Spleen (tissue), 11 donors: ENCODE measurements around the gene KCNB1. TPM values are rescaled to one million over a fixed set of nuclear protein-coding genes. Genes with fewer than 3 reads are reported as not detected.

Experiments
- DNase-seq: peaks from one replicate; pipeline ENCODE4 v3.0.0-alpha.2; 2020
- H3K27ac ChIP-seq, 8 donors: fragments of 200-600 bp; sonication (generic) in 7 of 8; 1 replicate in 4 of 8; 2 replicates in 4 of 8; pipeline versions ENCODE4 v1.5.0 to v1.8.0; 2016 to 2021; ENCODE audit warnings: inconsistent platforms in 4 of 8, mild to moderate bottlenecking in 4 of 8, moderate library complexity in 1 of 8
- H3K27me3 ChIP-seq, 7 donors: fragments of 200-600 bp; sonication (generic) in 6 of 7; replicated peaks in 1 of 7; 1 replicate in 4 of 7; 2 replicates in 3 of 7; pipeline versions ENCODE4 v1.5.0 to v1.8.0; 2016 to 2021; ENCODE audit warnings: inconsistent platforms in 3 of 7, mild to moderate bottlenecking in 1 of 7
- H3K36me3 ChIP-seq, 6 donors: fragments of 200-600 bp; sonication (generic) in 5 of 6; 1 replicate in 4 of 6; 2 replicates in 2 of 6; pipeline versions ENCODE4 v1.5.0 to v1.8.0; 2016 to 2021; ENCODE audit warnings: inconsistent platforms in 2 of 6
- H3K4me1 ChIP-seq, 6 donors: fragments of 200-600 bp; sonication (generic) in 5 of 6; 1 replicate in 3 of 6; 2 replicates in 3 of 6; pipeline versions ENCODE4 v1.5.0 to v1.8.0; 2016 to 2021; ENCODE audit warnings: inconsistent platforms in 3 of 6
- H3K4me3 ChIP-seq, 8 donors: fragments of 200-600 bp; sonication (generic) in 7 of 8; 1 replicate in 4 of 8; 2 replicates in 4 of 8; pipeline versions ENCODE4 v1.5.0 to v1.8.0; 2016 to 2021; ENCODE audit warnings: inconsistent platforms in 4 of 8, mild to moderate bottlenecking in 4 of 8, moderate library complexity in 2 of 8
- H3K9me3 ChIP-seq, 8 donors: fragments of 200-600 bp; sonication (generic) in 7 of 8; 1 replicate in 4 of 8; 2 replicates in 4 of 8; pipeline versions ENCODE4 v1.5.0 to v1.8.0; 2016 to 2021; ENCODE audit warnings: inconsistent platforms in 4 of 8
- CTCF ChIP-seq, 11 experiments: fragments of 200-600 bp in 7 of 11; fragments of 450-650 bp in 4 of 11; sonication (generic) in 4 of 11; IDR thresholded peaks in 8 of 11; conservative IDR thresholded peaks in 3 of 11; 1 replicate in 7 of 11; 2 replicates in 4 of 11; pipeline versions ENCODE4 v1.4.0 to v1.8.0; 2016 to 2021; ENCODE audit warnings: antibody characterized with exemption in 11 of 11, inconsistent platforms in 4 of 11, mild to moderate bottlenecking in 1 of 11
- POLR2A ChIP-seq, 3 donors: fragments of 450-650 bp; IDR thresholded peaks; one replicate each; pipeline ENCODE4 v1.5.1; 2017; ENCODE audit warnings: antibody characterized with exemption in 3 of 3, mild to moderate bottlenecking in 1 of 3
- POLR2AphosphoS5 ChIP-seq, 3 donors: sonication (generic); formaldehyde crosslinking; IDR thresholded peaks; one replicate each; pipeline ENCODE4 v1.5.1; 2017; ENCODE audit warnings: antibody characterized with exemption in 3 of 3
- WGBS, 5 donors: extraction: QIAGEN DNeasy Blood & Tissue Kit in 3 of 5; methylation state at CpG; one replicate each; pipeline versions ENCODE4 v1.1.5 to v1.1.7; 2013 to 2018; 5-methylcytosine and 5-hydroxymethylcytosine counted together
- intact Hi-C: fragments of 100-400 bp; cut with DNase I; formaldehyde crosslinking; loops from one replicate; pipeline ENCODE4 v1.15.0; 2023; ENCODE audit warnings: low total_unique reads
- polyA plus RNA-seq, 3 donors: library from polyadenylated mRNA; stranded (reverse); fragments of 200-250 nt; gene quantifications; one replicate each; pipeline ENCODE4 v1.2.1, GENCODE V29; 2013
- total RNA-seq, 7 donors: library from RNA; depleted of rRNA in 3 of 7; stranded (reverse); fragments of >200 nt in 3 of 7; fragmentation: NEBNext Ultra II Directional in 4 of 7; extraction: Animal tissue kit (Norgen Biotek cat#: 25700) in 4 of 7; gene quantifications; one replicate each; pipeline versions ENCODE4 v1.1.0 to v1.2.1, GENCODE V29; 2016 to 2021
- donor health status: healthy with polysubstance abuse.
- donor health status: DM: no; HTN: no; CAD: no; lungs with moderate emphysema.
- donor health status: DM: no; HTN: no; CAD: no.
- donor health status: Bipolar disorder and iron deficiency.
- donor health status: healthy.
- donor health status: DM: no; HTN: no; CAD: no.
- donor health status: DM: yes; HTN: yes; CAD: no.

Gene KCNB1
- total and polyA plus RNA-seq, 10 donors, result 0.02 to 3.2 (median 0.51) TPM

GRCh38 chr20:49391404-49392245, 90.8 kb downstream of the KCNB1 start:
- H3K27ac ChIP-seq, result peak overlapping the region in 1 of 8 donors; percentile 7
- H3K4me3 ChIP-seq, result no peak overlapping the region
- H3K27me3 ChIP-seq, result peaks cover 0 to 14% (median 0%) of the 10 kb centered on the region in 7 donors
- WGBS, 5 donors, result 51 to 56% (median 55%) methylated on average over 7 of the region's 7 CpGs
- intact Hi-C loops, result no loop called here
- H3K36me3 ChIP-seq, result no peaks in the 10 kb centered on the region
- DNase-seq, result no peak
- TF ChIP-seq POLR2AphosphoS5 (IDR thresholded peaks at IDR 0.05) (no peak), CTCF (IDR thresholded peaks at IDR 0.05 in 8 of 11, conservative IDR thresholded peaks at IDR 0.05 in 3 of 11) (no peak), POLR2A (IDR thresholded peaks at IDR 0.05) (no peak)
- H3K9me3 ChIP-seq, result no peaks in the 10 kb centered on the region
- H3K4me1 ChIP-seq, result peaks cover 0 to 8% (median 0%) of the 10 kb centered on the region in 6 donors

- H3K4me3 ChIP-seq, result no peak overlapping the region
- H3K9me3 ChIP-seq, result no peaks in the 10 kb centered on the region
- H3K27ac ChIP-seq, result no peak overlapping the region
- no peak for DNase-seq
- H3K4me1 ChIP-seq, result peaks cover 0 to 8% (median 0%) of the 10 kb centered on the region in 6 donors
- WGBS, 5 donors, result 78 to 83% (median 78%) methylated on average over 2 of the region's 2 CpGs
- H3K36me3 ChIP-seq, result no peaks in the 10 kb centered on the region
- intact Hi-C loops, result no loop called here
- peaks cover 0 to 17% (median 0%) of the 10 kb centered on the region in 7 donors for H3K27me3 ChIP-seq
- TF ChIP-seq POLR2A (IDR thresholded peaks at IDR 0.05) (no peak), POLR2AphosphoS5 (IDR thresholded peaks at IDR 0.05) (no peak), CTCF (IDR thresholded peaks at IDR 0.05 in 8 of 11, conservative IDR thresholded peaks at IDR 0.05 in 3 of 11) (no peak)
These were observed 92.6 kb downstream of the KCNB1 start for GRCh38 chr20:49389854-49390253.

- intact Hi-C loops, result no loop called here
- Histone ChIP-seq H3K36me3 (no peaks in the 10 kb centered on the region), H3K4me1 (peaks cover 0 to 13% (median 0%) of the 10 kb centered on the region in 6 donors), H3K9me3 (no peaks in the 10 kb centered on the region), H3K4me3 (no peak overlapping the region), H3K27ac (no peak overlapping the region), H3K27me3 (peaks cover 0 to 26% (median 0%) of the 10 kb centered on the region in 7 donors)
- TF ChIP-seq POLR2A (IDR thresholded peaks at IDR 0.05) (no peak), POLR2AphosphoS5 (IDR thresholded peaks at IDR 0.05) (no peak), CTCF (IDR thresholded peaks at IDR 0.05 in 8 of 11, conservative IDR thresholded peaks at IDR 0.05 in 3 of 11) (no peak)
- no peak for DNase-seq
These were observed 93.7 kb downstream of the KCNB1 start for GRCh38 chr20:49388744-49389143.

GRCh38 chr20:49387581-49387939, 94.9 kb downstream of the KCNB1 start:
- peaks cover 0 to 13% (median 0%) of the 10 kb centered on the region in 6 donors for H3K4me1 ChIP-seq
- peaks cover 0 to 22% (median 0%) of the 10 kb centered on the region in 7 donors for H3K27me3 ChIP-seq
- no peak overlapping the region for H3K27ac ChIP-seq
- TF ChIP-seq CTCF (IDR thresholded peaks at IDR 0.05 in 8 of 11, conservative IDR thresholded peaks at IDR 0.05 in 3 of 11), result no peak
- H3K36me3 ChIP-seq, result no peaks in the 10 kb centered on the region
- no peaks in the 10 kb centered on the region for H3K9me3 ChIP-seq
- WGBS, 5 donors, result 81 to 89% (median 83%) methylated on average over 4 of the region's 4 CpGs
- no peak overlapping the region for H3K4me3 ChIP-seq
- peak; percentile 5 for DNase-seq
- intact Hi-C loops, result no loop called here
